Effector CD8-positive, alpha-beta T cell (primary cell): ENCODE data around the gene SSU72.

Experiments used
- DNase-seq: peaks from one replicate; lab custom pipeline; 2025; lab: John Stamatoyannopoulos, UW
- total RNA-seq, 4 experiments: gene quantifications; one replicate each; lab custom pipeline; 2026; lab: John Stamatoyannopoulos, UW

SSU72 gene
- total RNA-seq: 131 to 160 (median 136) reads per million in 4 experiments

DNA sequence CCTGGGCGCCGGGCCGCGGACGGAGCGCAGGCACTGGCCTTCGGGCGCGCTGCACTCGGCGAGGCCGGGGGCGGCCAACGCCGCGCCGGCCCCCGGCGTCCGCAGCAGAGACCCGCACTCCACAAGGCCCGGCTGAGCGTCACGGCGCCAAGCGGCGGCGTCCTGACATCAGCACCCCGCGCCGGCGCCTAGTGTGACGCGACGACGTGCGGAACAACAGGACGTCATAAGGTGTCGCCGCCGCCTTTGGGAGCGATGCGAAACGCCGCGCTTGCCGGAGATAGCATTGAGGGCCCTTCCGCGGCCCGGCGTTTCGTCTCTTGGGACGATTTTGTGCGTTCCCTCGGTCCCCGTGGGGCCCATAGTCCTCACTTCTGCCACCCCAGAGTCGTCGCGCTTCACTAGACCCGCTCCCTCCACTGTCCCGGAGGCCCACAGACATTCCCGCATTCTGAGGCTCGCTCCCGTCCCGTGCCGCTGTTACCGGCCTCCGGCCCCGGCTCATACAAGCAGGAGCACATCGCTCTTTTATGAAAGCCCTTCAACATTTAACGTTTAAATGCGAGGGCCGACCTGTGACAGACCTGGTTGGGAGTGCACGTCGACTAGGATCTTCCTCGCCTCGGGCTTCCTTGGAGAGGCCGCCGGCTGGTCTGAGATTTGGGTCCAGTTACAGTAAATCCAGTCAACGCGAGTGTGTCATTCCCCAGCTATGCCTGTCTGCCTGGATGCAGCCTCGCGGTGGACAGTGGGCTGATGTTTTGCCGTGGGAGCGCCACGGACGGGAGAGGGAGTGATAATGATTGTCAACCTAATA, at the start of gene SSU72:
TSS of gene SSU72 (minus strand) at position 143 of the 817 bp plus-strand sequence. CDS start 306 bp downstream, outside the sequence.
- peak; percentile 90 for DNase-seq

DNA sequence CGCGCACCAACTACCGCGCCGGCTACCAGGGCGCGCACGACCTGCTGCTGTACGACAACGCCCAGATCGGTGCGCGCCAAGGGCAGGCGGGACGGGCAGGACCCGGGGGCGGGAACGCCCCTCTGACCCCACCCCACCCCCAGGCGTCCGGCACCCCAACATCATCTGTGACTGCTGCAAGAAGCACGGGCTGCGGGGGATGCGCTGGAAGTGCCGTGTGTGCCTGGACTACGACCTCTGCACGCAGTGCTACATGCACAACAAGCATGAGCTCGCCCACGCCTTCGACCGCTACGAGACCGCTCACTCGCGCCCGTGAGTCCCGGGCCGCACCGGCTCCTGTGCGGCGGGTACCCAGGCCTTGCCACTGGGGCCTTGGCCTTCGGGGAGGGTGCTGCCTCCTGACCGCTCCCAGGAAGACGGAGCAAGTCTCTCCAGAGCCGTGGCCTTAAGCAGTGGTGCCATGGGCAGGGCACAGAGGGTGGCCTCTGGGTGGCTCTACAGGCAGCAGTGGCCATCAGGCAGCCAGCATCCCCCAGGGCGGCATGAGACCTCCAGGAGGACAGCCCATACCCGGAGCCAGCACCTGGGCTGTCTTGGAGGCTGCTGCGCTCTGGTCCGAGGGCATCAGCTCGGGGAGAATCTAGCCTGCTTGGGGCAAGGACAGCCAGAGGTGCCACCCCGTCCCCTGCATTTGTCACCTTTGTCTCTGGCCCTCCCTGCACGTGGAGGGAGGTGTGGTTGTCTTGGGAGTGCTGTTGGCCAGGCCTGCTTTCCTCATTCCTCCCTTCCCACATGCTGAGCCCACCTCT, 49.2 kb upstream of the SSU72 start:
- DNase-seq: no peak

DNA sequence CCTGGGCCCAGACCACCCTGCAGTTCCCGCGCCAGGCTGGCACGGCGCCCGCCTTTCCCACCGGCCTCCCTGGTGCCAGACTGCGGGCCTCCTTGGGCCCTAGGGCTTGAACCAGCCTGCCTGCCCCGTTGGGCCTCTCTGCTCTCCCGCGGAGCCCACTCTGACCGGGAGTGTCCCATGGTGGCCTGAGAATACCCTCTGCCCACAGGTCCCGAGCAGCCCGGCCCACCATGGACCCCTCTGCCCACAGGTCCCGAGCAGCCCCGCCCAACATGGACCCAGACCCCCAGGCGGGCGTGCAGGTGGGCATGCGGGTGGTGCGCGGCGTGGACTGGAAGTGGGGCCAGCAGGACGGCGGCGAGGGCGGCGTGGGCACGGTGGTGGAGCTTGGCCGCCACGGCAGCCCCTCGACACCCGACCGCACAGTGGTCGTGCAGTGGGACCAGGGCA, 48.5 kb upstream of the SSU72 start:
- DNase-seq: no peak

DNA sequence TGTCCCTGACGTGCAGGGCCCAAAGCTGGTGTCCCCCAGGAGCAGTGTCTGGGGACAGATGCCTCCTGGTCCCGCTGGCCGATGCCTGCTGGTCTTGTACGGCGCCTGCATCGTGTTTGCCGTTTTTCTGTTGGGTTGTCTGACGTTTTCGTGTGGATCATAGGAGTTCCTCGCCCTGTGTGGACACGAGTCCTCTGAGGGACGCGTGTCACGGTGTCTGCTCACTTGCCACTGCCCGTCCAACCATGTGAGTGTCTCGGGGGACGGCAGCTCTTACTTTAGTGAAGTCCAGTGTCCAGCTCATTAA, 48.1 kb upstream of the SSU72 start:
- DNase-seq: no peak

DNA sequence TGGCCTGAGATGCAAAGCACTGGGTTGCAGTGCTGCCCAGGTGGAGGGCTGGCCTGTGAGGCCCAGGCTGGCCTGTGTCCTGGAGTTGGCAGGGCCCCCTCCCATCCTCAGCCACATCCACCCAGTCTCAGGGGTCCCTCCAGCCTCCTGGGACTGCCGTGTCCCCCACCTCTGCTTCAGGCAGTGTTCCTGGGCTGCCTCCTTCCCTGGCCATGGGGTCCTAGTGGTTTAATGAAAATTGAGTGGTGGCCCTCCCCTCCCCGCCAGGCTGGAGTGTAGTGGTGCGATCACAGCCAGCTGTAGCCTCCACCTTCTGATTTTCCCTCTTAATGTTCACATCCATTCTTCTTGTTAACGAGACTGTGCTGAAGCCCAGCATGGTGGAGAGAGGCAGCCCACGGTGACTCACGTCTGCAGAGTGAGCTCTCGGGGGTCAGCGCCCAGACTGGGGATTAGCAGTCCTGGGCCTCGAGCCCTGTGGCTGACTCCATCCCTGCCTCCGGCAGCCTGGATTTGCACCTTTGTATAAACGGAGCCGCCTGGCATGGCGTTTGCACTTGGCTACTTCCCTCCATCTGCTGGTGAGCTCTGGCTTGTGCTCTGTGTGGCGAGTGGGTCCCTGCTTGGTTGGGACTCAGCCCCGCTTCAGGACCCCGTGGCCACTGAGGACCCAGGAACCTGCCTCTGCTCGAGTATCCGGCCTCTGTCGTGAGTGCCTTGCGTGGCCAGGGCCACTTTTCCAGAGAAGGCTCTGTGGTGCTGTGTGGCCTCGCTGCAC, 47.5 kb upstream of the SSU72 start:
- DNase-seq: no peak

DNA sequence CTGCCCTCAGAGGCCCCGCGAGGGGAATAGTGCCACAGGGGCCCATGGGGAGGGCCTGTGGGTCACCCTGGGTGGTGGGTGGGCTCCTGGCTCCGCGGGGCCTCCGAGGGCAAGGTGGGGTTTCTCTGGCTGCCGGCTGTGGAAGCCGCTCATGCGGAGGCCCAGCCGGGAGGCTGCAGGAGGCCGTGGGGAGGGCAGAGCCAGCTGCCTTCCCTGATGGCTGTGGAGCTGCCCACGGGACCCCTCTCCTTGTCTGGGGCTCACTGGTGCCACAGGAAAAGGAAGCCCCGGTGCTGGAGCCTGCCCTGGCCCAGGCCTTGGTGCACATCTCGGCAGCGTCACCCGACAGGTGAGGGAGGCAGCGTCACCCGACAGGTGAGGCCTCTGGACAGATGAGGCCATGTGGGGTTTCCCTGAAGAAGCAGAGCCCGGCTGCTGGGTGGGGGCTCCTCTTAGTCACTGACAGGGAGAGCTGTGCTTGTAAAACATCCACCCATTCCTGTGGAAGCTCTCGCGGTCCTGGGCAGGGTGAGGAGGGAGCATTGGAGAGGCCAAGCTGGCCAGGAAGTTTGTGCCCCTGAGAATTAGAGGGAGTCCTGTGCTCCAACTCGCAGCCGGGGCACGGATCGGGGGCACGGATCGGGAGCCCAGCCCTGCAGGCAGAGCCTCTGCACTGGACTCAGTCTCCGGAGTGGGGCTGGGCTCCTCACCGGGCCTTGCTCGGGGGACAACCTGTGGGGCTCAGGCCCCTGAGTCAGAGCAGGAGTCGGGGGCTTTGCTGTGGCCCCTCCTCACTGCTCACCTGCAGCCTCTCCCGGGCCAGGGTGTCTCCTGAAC, 46.7 kb upstream of the SSU72 start:
- no peak for DNase-seq

DNA sequence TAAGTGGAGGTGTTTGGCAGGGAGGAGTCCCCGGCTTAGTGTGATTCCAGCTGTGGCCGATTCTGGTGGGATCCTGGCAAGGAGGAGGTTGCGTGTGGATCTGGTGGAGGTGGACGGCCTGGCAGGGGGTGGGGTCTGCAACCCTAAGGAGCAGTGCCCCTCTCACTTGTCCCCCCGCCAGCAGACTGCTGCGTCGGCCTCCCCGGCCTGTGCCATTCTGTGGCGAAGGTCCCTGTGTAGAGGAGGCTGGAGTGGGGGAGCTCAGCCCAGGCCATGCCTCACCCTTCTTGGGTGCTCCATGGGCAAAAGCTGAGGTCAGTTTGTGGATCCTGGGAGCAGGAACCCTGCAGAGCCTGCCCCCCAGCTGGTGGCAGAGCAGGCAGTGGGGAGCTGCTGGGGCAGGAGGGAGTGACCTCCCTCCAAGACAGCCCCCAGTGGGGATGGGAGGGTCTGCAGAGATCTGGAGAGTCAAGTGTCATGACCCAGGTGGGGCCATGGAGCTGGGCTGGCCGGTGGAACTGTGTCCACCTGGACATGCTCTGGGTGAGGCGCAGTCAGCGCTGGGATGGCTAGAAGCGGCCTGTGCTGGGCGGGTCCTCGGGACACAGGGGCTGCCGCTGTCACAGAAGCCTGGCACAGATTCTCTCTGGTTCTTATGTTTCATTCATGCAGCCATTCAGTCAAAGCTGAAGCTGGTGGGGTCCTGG, 45.9 kb upstream of the SSU72 start:
- DNase-seq: no peak

DNA sequence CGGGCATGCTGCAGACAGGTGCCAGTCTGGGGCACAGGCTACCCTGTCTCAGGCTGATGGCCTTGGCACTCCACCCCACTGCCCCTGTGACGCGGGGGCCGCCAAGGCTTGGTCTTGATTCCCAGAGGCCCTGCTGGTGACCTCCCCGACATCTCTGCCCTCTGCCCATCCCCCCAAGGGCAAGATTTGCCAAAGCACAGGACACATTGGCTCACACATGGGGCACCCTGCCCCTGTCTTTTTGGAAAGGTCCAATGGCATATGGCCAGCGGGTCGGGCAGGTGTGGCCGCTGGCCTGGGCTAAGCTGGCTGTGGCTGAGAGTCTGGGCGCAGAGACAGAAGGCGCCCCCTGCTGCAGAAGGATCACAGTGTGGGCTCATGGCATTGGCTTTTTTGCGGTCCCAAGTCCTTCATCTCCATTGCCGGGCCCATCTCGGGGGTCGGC, 45.3 kb upstream of the SSU72 start:
- DNase-seq: no peak

DNA sequence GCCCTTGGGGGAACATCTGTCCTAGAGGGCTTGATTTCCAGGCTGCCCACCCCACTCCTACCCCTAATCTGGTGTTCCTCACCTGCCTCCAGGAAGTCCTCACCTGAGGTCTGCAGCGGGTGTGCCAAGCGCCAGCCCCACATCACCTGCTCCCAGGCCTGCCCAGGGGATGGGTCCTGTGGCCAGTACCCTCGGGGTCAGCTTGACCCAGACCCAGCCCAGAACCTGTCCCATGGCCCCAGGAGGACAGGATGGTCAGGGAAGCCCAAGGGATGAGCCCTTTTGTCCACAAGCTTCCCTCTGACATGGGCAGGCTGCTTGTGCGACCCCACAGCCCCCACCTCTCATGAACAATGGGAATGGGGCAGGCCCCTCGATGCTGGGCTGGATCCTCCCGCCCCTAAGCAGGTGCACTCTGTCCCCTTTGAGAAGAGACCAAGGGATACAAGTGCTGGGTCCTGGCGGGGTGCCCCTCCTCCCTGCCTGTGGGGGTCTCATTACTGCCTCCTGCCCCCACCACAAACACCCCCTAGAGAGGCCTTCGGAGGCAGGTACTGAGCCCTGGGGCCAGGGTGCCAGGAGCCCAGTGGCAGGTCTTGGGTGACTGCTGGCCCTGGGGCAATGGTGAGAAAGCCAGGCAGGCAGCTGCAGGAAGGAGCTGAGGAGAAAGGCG, 43.9 kb upstream of the SSU72 start:
- DNase-seq: no peak

DNA sequence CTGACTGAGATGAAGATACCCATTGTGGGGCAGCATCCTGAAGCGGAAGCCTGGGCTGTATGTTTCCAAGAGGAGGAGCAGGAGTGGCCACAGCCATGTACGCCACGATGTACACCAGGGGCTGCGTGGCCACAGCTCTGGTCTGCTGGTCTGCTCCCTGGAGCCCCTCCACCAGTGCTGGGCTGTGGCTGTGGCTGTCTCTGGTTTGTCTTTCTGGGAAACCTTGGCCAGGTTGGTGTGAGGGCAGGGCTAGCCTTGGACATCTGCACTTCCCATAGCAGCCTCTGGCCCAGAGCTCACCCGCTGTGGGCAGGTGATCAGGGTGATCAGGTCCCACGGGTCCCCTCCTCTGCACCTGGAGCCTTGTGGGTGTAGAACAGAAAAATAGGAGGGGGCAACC, 43.3 kb upstream of the SSU72 start:
- no peak for DNase-seq

DNA sequence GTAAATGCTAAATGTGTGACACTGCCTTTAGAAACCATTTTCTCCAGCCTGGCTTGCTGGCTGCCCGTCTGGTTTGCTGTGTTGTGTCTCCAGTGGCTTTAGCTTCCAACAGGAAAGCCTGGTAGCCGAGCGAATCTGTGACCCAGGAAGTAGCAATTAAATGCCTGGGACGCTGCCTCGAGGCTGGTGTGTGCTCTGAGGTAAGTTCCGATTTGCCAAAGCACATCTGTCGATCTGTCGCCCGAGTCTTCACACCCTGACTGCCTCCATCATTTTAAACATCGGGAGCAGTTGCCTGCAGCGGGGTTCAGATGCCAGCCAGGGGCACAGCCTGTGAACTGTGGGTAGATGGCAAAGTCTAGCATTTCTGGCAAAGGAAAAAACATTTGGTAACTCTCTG, 42.9 kb upstream of the SSU72 start:
- no peak for DNase-seq

DNA sequence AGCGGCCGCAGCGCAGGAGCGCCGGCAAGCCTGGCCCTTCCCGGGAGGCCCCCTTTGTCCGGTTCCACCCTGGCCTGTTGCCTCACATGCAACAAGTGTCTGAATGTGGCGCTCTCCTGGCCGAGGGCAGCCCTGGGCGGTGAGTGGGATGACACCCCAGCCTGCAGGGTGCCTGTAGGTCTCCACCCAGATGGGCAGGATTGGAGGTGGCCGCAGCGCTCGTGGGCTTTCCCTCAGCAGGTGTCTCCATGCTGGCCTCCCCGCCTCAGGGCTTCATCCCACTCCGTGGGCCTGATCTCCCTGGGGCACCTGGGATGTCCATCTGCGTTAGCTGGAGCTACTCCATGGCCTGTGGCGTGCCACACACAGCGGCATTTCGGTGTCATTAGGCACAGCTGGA, 42.2 kb upstream of the SSU72 start:
- no peak for DNase-seq

DNA sequence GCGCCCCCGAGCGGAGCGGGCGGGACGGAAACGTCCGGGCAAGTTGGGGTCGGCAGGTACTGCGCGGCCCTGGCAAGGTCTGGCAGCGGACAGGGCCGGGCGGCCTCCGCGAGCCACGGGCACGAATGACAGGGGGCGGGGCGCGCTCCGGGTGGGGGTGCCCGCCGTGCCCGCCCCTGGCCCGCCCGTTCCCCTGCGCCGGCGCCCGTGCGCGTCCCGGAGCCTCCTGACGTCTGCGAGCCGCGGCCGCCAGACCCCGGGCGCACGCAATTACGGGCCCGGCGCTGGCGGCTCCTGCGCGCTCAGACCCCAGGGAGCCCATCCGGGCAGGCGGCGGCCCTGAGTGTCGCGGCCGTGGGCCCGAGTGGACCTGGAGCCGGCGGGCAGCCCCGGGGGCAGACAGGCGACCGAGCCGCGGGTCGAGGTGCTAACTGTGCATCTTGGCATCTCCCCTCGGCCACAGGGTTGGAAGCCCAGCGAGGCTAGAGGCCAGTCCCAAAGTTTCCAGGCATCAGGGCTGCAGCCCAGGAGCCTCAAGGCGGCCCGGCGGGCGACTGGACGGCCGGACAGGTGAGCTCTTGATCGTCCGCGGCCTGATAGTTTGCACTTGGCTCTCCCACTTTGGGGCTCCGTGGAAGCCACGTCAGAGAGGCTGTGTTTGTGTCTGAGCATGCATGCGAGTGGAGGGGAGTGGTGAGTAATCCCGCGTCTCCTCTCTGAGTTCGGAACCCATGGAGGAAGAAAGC, 41.6 kb upstream of the SSU72 start:
- DNase-seq: peak; percentile 37

DNA sequence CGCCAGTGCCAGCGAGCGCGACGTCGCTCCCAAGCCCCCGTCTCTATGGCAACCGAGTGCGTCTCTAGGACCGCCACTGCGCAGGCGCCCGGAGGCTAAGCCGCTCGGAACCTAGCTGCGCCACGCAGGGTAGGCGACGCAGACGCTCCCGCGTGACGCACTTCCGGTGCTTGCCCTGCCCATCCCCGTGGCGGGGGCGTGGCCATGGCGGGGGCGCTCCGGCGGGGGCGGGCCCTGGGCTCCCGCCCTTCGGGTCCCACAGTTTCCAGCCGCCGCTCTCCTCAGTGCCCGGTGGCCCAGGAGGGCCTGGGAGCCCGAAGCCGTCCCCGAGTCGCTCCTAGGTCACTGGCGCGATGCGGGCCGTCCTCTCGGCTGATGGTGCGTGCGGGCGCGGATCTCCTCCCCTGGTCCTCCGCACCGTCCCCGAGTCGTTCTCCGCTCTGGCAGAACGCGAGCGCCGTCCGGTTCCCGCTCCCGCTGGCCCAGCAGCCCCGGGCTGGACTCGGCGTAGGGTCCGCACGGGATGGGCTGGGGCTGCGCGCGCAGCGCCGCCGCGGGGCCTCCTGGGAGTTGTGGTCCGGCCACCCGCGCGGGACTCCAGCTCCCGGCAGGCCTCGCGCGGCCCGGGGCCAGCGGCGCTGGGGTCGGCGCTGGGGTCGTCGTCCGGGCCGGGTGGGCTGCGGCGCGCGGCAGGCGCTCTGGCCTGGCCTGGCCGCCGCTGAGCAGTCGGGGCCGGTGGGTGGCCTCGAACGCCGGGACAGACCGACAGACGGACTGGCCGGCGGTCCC, 40.8 kb upstream of the SSU72 start, which contains the start of gene MIB2:
TSS of gene MIB2 (plus strand) at position 245 of the 789 bp plus-strand sequence. CDS start 7,953 bp downstream, outside the sequence.
- DNase-seq: peak; percentile 98

DNA sequence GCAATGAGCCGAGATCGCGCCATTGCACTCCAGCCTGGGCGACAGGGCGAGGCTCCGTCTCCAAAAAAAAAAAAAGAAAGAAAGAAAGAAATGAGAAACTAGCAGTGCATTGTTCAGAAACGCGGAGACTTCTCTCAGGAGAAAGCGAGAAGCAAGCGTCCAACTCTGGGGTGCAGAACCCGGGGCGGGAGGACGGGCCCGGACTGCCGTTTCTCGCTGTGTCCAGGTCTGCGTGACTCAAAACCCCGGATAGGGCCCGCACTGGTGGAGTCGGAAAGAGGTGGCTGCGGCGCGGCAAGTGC, 40.2 kb upstream of the SSU72 start:
- no peak for DNase-seq

DNA sequence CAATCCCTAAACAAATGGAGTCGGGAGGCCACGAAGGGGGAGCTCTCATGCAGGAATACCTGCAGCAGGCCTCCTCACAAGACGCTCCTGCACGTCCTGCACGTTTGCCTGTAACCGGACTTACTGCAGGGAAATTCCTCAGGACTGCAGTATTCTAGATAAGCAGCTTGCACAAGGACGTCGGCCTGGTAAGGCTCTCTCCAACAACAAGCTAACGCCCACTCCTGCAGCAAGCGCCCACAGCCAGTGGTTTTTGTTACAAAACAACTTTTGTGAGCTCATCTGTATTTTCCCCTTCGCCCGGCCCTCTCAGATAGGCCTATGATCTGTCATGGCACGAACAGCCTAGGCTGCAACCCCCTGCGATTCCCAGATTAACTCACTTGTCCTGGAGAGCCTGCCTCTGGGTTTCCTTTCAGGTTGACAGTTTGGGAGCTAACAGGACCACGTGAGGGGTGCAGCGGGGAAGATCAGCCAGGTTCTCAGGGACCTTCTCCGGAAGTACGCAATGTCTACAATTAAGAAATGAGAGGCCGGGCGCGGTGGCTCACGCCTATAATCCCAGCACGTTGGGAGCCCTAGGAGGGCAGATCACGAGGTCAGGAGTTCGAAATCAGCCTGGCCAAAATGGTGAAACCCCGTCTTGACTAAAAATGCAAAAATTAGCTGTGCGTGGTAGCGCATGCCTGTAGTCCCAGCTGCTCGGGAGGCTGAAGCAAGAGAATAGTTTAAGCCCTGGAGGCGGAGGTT, 39.7 kb upstream of the SSU72 start:
- peak; percentile 55 for DNase-seq

DNA sequence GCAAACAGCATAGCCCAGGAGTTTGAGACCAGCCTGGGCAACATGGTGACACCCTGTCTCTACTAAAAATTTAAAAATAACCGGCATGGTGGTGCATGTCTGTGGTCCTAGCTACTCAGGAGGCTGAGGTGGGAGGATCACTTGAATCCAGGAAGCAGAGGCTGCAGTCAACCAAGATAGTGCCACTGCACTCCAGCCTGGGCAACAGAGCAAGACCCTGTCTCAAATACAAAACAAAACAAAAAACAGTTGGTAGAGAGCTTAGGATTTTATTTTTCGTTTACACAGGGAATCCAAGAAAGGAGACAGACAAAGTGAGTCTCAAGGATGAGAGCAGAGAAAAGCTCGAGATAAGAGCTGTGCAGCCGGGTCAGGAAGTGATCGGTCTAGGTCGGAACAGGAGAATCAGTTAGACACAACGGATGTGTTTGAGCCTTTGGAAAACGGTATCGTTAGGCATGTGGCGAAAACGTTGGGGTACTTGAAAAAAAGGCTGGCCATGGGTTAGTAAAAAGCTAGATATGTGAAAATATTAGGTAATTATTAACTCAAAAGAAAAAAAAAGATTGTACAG, 38.9 kb upstream of the SSU72 start:
- DNase-seq: no peak

DNA sequence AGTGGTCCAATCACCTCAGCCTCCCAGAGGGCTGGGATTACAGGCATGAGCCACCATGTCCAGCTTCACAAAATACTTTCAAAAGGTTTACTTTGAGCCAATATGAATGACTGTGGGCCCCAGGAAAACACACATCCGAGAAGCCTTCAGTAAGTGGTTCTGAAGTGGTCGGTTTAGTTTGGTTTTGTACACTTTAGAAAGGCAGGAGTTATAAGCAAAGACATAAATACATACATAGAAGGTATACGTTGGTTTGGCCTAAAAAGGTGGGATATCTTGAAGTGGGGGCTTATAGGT, 37.4 kb upstream of the SSU72 start:
- DNase-seq: no peak
